GM19035 (cell line): Measurements from ENCODE around the gene RBKS.

Experiments used
- ATAC-seq: cut with Tn5 transposase; IDR thresholded peaks from one replicate; pipeline ENCODE4 v1.9.1; 2021; ENCODE audit not compliant: unreplicated experiment

Gene RBKS

DNA sequence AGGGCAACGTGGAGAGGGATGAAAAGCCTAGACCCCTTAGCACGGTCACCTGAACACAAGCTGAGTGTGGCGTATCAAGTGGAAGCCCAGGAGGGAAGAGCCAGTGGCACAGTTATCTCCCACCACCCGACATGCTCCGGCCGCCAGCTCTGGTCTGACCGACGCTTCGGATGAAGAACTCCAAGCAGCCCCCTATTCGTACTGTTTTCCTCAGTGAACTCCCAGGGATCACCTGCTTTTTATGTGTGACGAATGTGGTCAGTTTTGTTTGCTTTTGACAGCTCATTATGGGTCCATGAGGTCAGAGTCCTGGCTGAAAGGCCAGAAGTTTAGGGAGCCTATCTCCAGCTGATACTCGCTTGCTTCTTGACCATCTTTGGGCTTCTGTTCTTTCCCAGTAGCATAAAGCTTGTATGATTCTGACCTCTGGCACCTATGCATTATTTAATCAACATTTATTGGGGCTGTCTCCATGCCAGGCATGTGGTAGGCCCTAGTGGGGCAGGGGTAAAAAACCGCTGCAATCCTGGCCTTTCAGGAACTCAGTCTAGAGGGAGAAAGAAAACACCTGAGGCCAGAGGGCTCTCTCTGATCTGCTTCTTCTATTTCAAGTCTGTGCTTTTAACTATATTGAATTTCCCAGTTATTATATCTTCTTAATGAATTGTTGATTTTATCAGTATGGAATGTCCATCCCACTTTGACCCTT lies 151.7 kb downstream of the RBKS start:
- ATAC-seq: no peak

DNA sequence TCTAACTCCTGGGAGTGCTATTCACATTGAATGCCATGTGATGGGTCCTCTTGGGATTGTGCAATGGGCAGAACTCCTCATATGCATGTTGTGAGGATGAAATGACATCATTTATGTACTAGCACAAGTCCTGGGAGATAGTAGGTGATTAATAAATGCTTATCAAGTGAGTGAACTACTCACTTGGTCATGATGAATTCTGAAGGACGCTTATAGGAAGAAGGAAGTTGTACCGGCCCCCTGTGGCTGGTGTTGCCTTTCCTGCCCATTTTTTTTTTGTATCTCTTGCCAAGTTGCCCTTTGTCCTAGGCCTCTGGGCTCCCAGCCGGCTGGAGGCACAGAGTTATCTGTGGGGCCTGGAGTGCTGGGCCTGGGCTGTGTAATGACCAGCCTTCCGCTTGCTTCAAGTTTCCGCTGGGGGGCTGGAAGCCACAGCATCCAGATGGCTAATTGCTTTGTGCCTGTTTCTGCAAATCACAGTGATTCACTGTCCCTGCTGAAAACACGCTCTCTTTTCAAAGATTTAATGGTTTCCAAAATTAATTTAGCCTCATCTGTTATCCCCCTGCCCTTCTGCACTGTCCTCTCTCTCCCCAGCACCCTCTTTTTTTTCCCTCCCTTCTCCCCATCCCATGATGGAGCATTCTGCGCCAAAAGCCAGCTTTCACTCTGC lies 152.4 kb downstream of the RBKS start:
- ATAC-seq: no peak

DNA sequence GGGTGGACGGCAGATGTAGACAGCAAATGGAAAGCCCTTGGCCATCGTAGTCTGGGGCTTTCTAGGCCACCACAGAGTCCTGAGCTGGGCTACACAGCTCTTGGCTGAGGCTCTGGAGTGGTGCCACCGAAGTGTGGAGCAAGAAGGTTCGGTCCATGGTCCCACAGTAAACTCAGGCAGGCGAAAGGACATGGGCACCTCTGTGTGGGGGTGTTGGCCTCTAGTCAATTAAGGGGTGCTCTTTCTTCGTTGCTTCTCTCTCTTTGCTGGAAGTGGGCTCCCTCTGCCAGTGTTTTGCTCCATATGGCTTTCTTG lies 153.3 kb downstream of the RBKS start:
- no peak for ATAC-seq

DNA sequence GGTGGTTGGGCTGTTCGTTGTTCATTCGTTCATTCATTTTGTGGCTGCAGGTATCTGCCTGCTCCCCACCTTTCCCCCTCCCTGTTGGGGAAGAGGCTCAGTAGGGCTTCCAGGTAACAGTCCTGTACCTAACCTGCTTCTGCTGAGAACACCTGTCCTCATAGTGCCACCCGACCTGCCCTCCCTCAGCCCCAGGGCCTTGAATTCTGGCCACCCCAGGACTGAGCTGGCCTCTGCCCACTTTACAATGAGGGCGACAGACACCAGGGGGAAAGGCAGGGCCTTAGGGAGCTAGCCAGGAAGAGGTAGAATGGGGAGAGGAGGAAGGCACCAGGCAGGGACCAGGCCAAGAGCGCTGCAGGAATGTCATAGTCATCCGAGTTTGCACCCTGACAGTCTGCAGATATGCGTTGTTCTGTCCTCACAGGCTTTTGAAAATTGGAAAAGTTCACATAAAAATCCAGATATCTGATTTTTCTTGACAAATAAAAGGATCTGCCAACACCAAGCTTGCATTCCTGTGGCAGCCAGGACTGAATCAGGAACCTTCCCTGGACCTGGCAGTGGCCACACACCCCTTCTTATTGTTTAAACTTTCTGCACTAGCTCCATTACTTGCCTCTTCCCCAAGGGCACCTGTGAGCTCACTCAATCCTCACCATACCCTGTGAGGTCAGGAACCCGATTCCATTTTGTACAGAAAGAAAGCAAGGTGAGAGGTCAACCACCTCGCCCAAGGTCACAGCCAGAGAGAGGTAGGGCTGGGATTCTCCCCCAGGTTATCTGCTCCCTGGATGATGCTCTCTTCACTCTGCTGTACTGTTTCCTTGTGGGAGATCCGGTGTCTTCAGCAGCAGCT lies 153.9 kb downstream of the RBKS start:
- no peak for ATAC-seq

DNA sequence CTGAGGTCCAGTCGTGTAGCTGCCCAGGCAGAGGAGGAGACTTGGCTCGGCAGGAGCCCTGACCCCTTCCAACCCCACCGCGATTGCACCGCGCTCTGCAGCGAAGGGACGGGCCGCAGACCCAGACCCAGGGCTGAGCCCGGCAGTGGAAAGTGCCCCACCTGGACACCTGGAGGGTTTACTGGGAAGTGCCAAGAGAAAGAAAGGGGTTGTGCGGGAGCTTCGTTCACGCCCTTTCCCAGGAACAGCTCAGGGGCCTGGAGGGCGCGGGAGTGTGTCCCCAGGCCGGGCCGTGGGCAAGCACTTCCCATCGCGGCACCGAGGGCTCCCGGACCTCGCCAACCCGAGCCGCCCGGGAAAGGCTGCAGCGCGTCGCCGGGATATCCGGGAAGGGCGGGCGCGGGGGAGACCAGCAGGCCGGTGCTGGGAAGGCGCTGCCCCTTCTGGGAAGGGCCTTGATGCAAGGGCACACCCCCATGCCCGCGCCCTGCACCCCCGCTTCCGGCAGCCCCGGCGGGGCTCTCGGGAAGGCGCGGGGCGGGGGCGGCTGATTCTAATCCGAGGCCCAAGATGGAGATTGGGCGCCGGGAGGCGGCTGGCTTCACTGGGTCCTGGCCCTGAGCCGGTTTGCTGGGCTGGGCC lies 154.8 kb downstream of the RBKS start:
- ATAC-seq: no peak

DNA sequence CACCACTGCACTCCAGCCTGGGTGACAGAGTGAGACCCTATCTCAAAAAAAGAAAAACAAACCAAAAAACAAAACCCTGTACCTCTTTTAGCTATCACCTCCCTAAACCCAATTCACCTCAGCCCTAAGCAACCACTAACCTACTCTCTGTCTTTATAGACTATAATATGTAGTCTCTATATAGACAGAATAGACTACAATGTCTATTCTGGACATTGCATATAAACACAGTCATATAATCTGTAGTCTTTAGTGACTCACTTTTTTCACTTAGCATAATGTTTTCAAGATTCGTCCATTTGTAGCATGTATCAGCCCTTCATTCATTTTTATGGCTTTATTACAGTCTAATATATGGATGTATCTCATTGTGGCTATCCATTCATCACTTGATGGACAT lies 155.9 kb downstream of the RBKS start:
- no peak for ATAC-seq
